HG03135 (cell line): ENCODE results near the gene CTDP1.
"Not testable (repeated sequence)": the region's sequence is repeated elsewhere in the genome, so short reads cannot be mapped to it uniquely, and the experiment has no call there.

Experiments used
- ATAC-seq: cut with Tn5 transposase; IDR thresholded peaks from one replicate; pipeline ENCODE4 v1.9.1; 2021; ENCODE audit warnings: mild to moderate bottlenecking, moderate library complexity; ENCODE audit not compliant: unreplicated experiment

Gene CTDP1

GRCh38 chr18:79719478-79720358 is 40.1 kb downstream of the CTDP1 start:
- not testable (repeated sequence) for ATAC-seq

DNA sequence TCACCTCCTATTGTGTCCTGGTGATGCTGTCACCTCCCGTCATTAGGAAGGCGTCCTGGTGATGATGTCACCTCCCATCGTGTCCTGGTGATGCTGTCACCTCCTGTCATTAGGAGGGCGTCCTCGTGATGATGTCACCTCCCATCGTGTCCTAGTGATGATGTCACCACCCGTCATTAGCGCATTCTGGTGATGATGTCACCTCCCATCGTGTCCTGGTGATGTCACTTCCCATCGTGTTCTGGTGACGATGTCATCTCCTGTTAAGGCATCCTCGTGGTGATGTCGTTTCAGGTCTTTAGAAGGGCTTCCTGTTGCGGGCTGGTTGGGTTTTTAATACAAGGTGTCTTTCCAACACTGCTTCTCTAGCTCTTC is 40.7 kb downstream of the CTDP1 start:
- no peak for ATAC-seq

GRCh38 chr18:79723036-79723435 is 43.4 kb downstream of the CTDP1 start:
- ATAC-seq: no peak

DNA sequence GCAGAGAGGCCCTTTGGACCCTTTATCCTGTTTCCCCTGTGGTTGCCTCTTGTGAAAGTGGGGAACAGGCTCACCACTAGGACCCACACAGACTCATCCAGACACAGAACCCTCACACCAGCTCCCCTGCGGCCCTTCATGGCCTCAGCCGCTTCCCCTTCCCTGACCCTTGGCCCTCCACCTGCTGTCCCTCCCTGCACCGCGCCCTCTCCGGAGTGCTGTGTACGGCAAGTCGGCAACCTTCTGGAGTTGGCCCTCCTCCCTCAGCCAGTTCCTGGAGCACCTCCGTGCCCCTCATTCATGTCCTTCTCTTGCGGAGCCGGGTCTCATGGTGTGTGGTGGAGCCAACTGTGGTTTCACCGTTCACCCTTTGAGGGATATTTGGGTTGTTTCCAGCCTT is 44.0 kb downstream of the CTDP1 start:
- no peak for ATAC-seq

- no peak for ATAC-seq
Observed at GRCh38 chr18:79724299-79725080, 44.9 kb downstream of the CTDP1 start.

- ATAC-seq: no peak
Observed at GRCh38 chr18:79725486-79725885, 45.9 kb downstream of the CTDP1 start.

DNA sequence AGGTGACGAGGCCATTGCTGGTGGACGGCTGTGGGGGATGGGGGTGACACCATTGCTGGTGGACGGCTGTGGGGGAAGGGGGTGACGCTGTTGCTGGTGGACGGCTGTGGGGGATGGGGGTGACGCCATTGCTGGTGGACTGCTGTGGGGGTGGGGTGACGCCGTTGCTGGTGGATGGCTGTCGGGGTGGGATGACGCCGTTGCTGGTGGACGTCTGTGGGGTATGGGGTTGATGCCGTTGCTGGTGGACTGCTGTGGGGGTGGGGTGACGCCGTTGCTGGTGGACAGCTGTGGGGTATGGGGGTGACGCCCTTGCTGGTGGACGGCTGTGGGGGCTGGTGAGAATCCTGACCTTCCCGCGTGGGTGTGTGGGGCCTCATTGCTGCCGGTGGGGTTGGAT is 47.1 kb downstream of the CTDP1 start:
- ATAC-seq: no peak

DNA sequence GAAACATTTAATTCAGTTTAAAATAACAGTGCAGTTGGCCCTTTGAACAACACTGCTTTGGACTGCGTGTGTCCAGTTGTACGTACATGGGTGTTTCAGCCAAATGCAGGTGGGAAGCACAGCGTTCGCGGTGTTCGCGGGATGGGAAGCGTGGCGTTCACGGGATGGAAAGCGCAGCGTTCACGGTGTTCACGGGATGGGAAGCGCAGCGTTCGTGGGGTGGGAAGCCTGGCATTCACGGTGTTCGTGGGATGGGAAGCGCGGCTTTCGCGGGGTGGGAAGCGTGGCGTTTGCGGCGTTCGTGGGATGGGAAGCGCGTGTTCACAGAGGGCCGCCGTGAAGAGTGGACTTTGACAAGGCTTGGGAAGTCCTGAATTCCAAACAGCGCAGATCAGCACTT is 47.6 kb downstream of the CTDP1 start:
- ATAC-seq: no peak

- no peak for ATAC-seq
Observed at GRCh38 chr18:79728931-79729586, 49.5 kb downstream of the CTDP1 start.

DNA sequence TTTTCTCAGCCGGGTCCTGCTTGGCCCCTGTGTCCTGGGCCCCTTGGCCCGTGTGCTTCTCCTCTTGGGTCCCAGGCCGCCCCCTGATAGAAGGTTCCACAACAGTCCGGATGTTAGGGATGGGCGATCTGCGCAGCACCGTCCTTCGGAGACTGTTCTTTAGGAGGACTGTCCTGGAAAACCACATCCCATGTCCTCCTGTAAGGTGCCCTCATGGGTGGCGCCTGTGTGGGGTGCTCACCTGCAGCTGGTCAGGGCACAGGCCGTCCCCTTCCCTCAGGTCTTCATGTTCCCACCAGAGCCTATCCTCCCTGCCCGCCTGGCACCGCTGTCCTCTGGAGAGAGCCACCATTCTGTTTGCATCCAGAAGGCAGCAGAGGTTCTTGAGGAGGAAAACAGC is 50.0 kb downstream of the CTDP1 start:
- ATAC-seq: no peak

DNA sequence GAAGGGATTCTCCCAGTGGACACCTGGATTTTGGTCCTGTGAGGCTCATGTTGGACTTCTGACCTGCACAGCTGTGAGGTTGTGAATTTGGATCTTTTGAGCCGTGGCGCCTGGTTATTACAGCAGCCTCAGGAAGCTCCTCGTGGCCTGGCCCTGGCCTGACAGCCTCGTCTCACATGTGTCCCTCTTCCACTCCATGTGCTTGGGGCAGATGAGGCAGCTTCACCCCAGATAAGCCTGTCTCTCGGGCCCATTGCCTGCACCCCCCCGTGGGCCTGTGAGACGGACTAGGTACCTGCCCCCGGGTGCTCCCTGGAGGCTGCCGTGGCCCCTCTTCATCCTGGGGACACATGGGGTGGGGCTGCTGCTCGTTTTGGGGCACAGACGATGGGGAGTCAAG is 51.2 kb downstream of the CTDP1 start:
- no peak for ATAC-seq

- ATAC-seq: not testable (repeated sequence)
Observed at GRCh38 chr18:79731881-79732720, 52.5 kb downstream of the CTDP1 start.

DNA sequence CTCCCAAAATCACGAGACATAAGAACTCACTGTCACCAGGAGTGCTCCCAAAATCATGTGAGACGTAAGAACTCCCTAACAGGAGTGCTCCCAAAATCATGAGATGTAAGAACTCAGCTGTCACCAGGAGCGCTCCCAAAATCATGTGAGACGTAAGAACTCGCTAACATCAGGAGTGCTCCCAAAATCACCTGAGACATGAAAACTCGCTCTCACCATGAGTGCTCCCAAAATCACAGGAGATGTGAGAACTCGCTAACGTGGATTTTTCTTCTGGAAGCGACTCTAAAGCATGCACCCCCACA is 53.1 kb downstream of the CTDP1 start:
- no peak for ATAC-seq

- ATAC-seq: no peak
Observed at GRCh38 chr18:79733135-79733701, 53.6 kb downstream of the CTDP1 start.

- no peak for ATAC-seq
Observed at GRCh38 chr18:79733986-79734770, 54.6 kb downstream of the CTDP1 start.

DNA sequence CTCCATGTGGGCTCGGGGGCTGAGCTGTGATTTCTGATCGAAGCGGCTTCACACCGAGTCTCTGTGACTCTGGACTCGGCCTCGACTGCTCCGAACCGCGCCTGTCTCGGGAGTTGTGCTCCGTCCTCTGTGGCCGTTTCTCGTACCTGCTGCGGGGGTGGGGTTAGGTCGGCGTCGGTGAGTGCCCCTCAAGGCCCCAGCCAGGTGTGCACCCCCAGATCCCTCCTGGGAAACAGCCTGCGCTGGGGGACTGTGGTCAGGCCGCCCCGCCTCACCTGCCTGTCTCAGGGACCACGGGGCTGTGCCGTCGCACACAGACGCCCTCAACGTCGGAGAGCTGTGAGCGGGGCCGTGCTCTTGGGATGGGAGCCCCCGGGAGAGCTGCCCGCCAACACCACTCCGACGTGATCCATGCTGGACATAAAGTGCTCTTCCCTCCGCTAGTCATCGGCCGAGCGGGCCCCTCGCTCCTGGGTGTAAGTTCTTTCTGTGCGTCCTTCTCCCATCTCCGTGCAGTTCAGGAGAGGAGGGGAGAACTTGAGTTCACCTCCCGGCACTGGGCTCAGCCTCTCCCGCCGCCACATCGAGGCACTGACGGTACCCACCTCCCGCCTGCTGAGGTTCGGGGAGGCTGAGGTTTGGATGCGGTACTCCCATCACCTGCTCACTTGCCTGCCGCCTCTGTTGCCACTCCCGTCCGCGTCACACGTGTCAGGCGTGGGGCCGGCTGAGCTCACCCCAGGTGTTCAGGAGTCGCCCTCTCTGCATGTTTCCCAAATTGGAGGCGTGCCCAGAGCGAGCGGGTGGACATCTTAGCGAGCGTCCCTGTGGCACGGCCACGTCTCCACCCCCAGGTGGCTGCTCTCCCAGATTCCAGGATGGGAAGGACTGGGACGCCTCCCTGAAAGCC is 55.7 kb downstream of the CTDP1 start:
- no peak for ATAC-seq

- no peak for ATAC-seq
Observed at GRCh38 chr18:79736230-79736629, 56.6 kb downstream of the CTDP1 start.

DNA sequence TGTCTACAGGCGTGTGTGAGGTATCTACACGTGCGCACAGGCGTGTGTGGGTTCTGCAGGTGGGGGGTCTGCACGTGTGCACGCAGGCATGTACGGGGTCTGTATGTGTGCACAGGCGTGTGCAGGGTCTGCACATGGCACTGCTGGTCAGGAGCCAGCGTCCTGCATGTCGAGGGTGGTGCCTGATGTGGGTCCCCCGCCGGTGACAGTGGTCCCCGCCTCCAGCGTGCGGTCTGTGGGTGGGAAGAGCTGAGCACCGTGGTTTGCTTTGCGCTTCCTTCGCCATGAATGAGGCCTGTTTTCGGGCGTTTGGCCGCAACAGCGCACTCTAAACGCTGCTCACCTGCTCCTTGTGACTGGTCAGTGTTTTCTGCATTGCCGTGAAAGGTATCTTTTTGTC is 57.2 kb downstream of the CTDP1 start:
- ATAC-seq: no peak

- no peak for ATAC-seq
Observed at GRCh38 chr18:79737426-79737825, 57.8 kb downstream of the CTDP1 start.
